HepG2 (cell line): ENCODE measurements around the gene CTSA. TPM values are rescaled to one million over a fixed set of nuclear protein-coding genes. Genes with fewer than 3 reads are reported as not detected.

Experiments
- BRCA1 ChIP-seq: sonication (generic); formaldehyde crosslinking; IDR thresholded peaks from 2 replicates; pipeline ENCODE4 v1.4.0; 2020; ENCODE audit warnings: missing genetic modification reagents
- DNMT3B ChIP-seq: conservative IDR thresholded peaks from 2 replicates; pipeline ENCODE4 v1.6.1; 2016; ENCODE audit warnings: missing biosample characterization, control low read depth
- E2F5 ChIP-seq: sonication (generic); formaldehyde crosslinking; conservative IDR thresholded peaks from 2 replicates; pipeline ENCODE4 v1.4.0; 2020; ENCODE audit warnings: missing genetic modification reagents
- EEA1 ChIP-seq: sonication (generic); formaldehyde crosslinking; IDR thresholded peaks from 2 replicates; pipeline ENCODE4 v1.5.1; 2020; ENCODE audit warnings: mild to moderate bottlenecking, missing genetic modification reagents, borderline replicate concordance
- JUNB ChIP-seq: sonication (generic); formaldehyde crosslinking; IDR thresholded peaks from 2 replicates; pipeline ENCODE4 v1.8.0; 2022; ENCODE audit warnings: missing genetic modification reagents, mild to moderate bottlenecking, borderline replicate concordance
- MED8 ChIP-seq: sonication (generic); formaldehyde crosslinking; IDR thresholded peaks from 2 replicates; pipeline ENCODE4 v1.8.1; 2023; ENCODE audit warnings: mild to moderate bottlenecking, missing genetic modification reagents; ENCODE audit not compliant: insufficient replicate concordance
- NFIC ChIP-seq: IDR thresholded peaks from 2 replicates; pipeline ENCODE4 v1.6.1; 2012; ENCODE audit warnings: mild to moderate bottlenecking, low read length, inconsistent platforms
- RAD51 ChIP-seq: fragments of 450-650 bp; IDR thresholded peaks from 2 replicates; pipeline ENCODE4 v1.6.1; 2016; ENCODE audit warnings: borderline replicate concordance
- RARG ChIP-seq: sonication (generic); formaldehyde crosslinking; IDR thresholded peaks from 2 replicates; pipeline ENCODE4 v1.4.0; 2020; ENCODE audit warnings: low read depth, mild to moderate bottlenecking, missing genetic modification reagents
- SNRNP70 ChIP-seq: fragments of 200-400 bp; formaldehyde crosslinking; IDR thresholded peaks from 2 replicates; pipeline ENCODE4 v1.6.1; 2017; ENCODE audit warnings: mild to moderate bottlenecking, low read depth, low read length, moderate library complexity
- SPEN ChIP-seq: sonication (generic); formaldehyde crosslinking; IDR thresholded peaks from 2 replicates; pipeline ENCODE4 v1.5.1; 2020; ENCODE audit warnings: low read depth, mild to moderate bottlenecking, missing genetic modification reagents
- SSRP1 ChIP-seq: IDR thresholded peaks from 2 replicates; pipeline ENCODE4 v1.6.1; 2016; ENCODE audit warnings: control low read depth
- THYN1 ChIP-seq: sonication (generic); formaldehyde crosslinking; IDR thresholded peaks from 2 replicates; pipeline ENCODE4 v1.8.1; 2023; ENCODE audit warnings: low read depth, mild to moderate bottlenecking, moderate library complexity, missing genetic modification reagents, borderline replicate concordance
- YEATS2 ChIP-seq: sonication (generic); formaldehyde crosslinking; IDR thresholded peaks from 2 replicates; pipeline ENCODE4 v1.4.0; 2020; ENCODE audit warnings: missing genetic modification reagents, borderline replicate concordance
- ZFP36L2 ChIP-seq: sonication (generic); formaldehyde crosslinking; IDR thresholded peaks from 2 replicates; pipeline ENCODE4 v1.4.0; 2020; ENCODE audit warnings: missing genetic modification reagents
- ZMYM4 ChIP-seq: sonication (generic); formaldehyde crosslinking; IDR thresholded peaks from 2 replicates; pipeline ENCODE4 v1.8.1; 2023; ENCODE audit warnings: mild to moderate bottlenecking, missing genetic modification reagents
- ZNF235 ChIP-seq: sonication (generic); formaldehyde crosslinking; IDR thresholded peaks from 2 replicates; pipeline ENCODE4 v1.8.1; 2023; ENCODE audit warnings: mild to moderate bottlenecking, missing genetic modification reagents, borderline replicate concordance
- ZNF547 ChIP-seq: sonication (generic); formaldehyde crosslinking; IDR thresholded peaks from 2 replicates; pipeline ENCODE4 v1.5.1; 2020; ENCODE audit warnings: mild to moderate bottlenecking, missing genetic modification reagents
- ZNF549 ChIP-seq: sonication (generic); formaldehyde crosslinking; IDR thresholded peaks from 2 replicates; pipeline ENCODE4 v1.5.0; 2020; ENCODE audit warnings: missing genetic modification reagents
- ZNF720 ChIP-seq: sonication (generic); formaldehyde crosslinking; IDR thresholded peaks from 2 replicates; pipeline ENCODE4 v1.4.0; 2020; ENCODE audit warnings: missing genetic modification reagents
- polyA plus RNA-seq, 8 experiments: library from polyadenylated mRNA; depleted of rRNA in 3 of 8; stranded (reverse) in 7 of 8; unstranded in 1 of 8; fragments of >200 nt; fragmentation: Illumina TruSeq in 4 of 8; extraction: Trizol in 4 of 8; gene quantifications; 2 replicates each; pipeline versions ENCODE4 v1.2.1 to v1.2.3, GENCODE V29; 2011 to 2016; ENCODE audit warnings: low read depth in 4 of 8, missing spikeins in 1 of 8, mixed read lengths in 1 of 8; ENCODE audit not compliant: insufficient read depth in 1 of 8
- total RNA-seq, 5 experiments: library from RNA; depleted of rRNA; stranded (reverse); fragments of >200 nt; fragmentation: Illumina TruSeq; extraction: Trizol; gene quantifications; 2 replicates each; pipeline ENCODE4 v1.2.3, GENCODE V29; 2016; ENCODE audit warnings: low read depth in 1 of 5
- TF ChIP-seq, protein P1 (sequence below): sonication (generic); formaldehyde crosslinking; IDR thresholded peaks from 2 replicates; pipeline ENCODE4 v1.9.0; 2021; ENCODE audit warnings: missing genetic modification reagents, mild to moderate bottlenecking, borderline replicate concordance
- TF ChIP-seq, protein P2 (sequence below): sonication (generic); formaldehyde crosslinking; IDR thresholded peaks from 2 replicates; pipeline ENCODE4 v1.8.0; 2022; ENCODE audit warnings: missing genetic modification reagents, mild to moderate bottlenecking, borderline replicate concordance
- TF ChIP-seq, protein P3 (sequence below): sonication (generic); formaldehyde crosslinking; IDR thresholded peaks from 2 replicates; pipeline ENCODE4 v1.5.0; 2020; ENCODE audit warnings: mild to moderate bottlenecking, missing genetic modification reagents

CTSA gene
- total and polyA plus RNA-seq, 2 of the 13 experiments (the other 11 are each of a cell fraction or from before 2014, with no cell fraction given): 202 to 231 TPM

- peak; percentile 79; the same call in 1 of the 2 replicates for TF ChIP-seq ZNF547 (CRISPR knock-in tag)
- peak; percentile 92 for TF ChIP-seq MED8 (CRISPR knock-in tag)
- TF ChIP-seq THYN1 (CRISPR knock-in tag): 0 out of 2 replicates have a peak, but pooled peaks have one; percentile 1
- TF ChIP-seq DNMT3B: peak; percentile 46
- TF ChIP-seq JUNB (CRISPR knock-in tag): no peak
- TF ChIP-seq E2F5 (CRISPR knock-in tag): peak; percentile 43
- 0 out of 2 replicates have a peak, but pooled peaks have one; percentile 4 for TF ChIP-seq EEA1
- no peak; the same call in 1 of the 2 replicates for TF ChIP-seq ZNF235 (CRISPR knock-in tag)
- 0 out of 2 replicates have a peak, but pooled peaks have one; percentile 31 for TF ChIP-seq SSRP1 (CRISPR knock-in tag)
- peak; percentile 73 for TF ChIP-seq ZMYM4 (CRISPR knock-in tag)
- TF ChIP-seq NFIC: no peak
- TF ChIP-seq RAD51: no peak
- TF ChIP-seq SPEN: peak; percentile 46; the same call in 1 of the 2 replicates
- TF ChIP-seq, protein P1, sequence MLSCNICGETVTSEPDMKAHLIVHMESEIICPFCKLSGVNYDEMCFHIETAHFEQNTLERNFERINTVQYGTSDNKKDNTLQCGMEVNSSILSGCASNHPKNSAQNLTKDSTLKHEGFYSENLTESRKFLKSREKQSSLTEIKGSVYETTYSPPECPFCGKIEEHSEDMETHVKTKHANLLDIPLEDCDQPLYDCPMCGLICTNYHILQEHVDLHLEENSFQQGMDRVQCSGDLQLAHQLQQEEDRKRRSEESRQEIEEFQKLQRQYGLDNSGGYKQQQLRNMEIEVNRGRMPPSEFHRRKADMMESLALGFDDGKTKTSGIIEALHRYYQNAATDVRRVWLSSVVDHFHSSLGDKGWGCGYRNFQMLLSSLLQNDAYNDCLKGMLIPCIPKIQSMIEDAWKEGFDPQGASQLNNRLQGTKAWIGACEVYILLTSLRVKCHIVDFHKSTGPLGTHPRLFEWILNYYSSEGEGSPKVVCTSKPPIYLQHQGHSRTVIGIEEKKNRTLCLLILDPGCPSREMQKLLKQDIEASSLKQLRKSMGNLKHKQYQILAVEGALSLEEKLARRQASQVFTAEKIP (CRISPR knock-in tag): no peak
- no peak; the same call in 1 of the 2 replicates for TF ChIP-seq ZNF720 (CRISPR knock-in tag)
- TF ChIP-seq RARG (CRISPR knock-in tag): no peak; the same call in 1 of the 2 replicates
- TF ChIP-seq, protein P2, sequence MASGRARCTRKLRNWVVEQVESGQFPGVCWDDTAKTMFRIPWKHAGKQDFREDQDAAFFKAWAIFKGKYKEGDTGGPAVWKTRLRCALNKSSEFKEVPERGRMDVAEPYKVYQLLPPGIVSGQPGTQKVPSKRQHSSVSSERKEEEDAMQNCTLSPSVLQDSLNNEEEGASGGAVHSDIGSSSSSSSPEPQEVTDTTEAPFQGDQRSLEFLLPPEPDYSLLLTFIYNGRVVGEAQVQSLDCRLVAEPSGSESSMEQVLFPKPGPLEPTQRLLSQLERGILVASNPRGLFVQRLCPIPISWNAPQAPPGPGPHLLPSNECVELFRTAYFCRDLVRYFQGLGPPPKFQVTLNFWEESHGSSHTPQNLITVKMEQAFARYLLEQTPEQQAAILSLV: peak; percentile 52
- TF ChIP-seq YEATS2: peak; percentile 92
- TF ChIP-seq, protein P3, sequence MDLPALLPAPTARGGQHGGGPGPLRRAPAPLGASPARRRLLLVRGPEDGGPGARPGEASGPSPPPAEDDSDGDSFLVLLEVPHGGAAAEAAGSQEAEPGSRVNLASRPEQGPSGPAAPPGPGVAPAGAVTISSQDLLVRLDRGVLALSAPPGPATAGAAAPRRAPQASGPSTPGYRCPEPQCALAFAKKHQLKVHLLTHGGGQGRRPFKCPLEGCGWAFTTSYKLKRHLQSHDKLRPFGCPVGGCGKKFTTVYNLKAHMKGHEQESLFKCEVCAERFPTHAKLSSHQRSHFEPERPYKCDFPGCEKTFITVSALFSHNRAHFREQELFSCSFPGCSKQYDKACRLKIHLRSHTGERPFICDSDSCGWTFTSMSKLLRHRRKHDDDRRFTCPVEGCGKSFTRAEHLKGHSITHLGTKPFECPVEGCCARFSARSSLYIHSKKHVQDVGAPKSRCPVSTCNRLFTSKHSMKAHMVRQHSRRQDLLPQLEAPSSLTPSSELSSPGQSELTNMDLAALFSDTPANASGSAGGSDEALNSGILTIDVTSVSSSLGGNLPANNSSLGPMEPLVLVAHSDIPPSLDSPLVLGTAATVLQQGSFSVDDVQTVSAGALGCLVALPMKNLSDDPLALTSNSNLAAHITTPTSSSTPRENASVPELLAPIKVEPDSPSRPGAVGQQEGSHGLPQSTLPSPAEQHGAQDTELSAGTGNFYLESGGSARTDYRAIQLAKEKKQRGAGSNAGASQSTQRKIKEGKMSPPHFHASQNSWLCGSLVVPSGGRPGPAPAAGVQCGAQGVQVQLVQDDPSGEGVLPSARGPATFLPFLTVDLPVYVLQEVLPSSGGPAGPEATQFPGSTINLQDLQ (CRISPR knock-in tag): no peak
- TF ChIP-seq ZFP36L2 (CRISPR knock-in tag): no peak
- peak; percentile 90; the same call in 1 of the 2 replicates for TF ChIP-seq BRCA1 (CRISPR knock-in tag)
- TF ChIP-seq SNRNP70: no peak
- TF ChIP-seq ZNF549 (CRISPR knock-in tag): no peak; the same call in 1 of the 2 replicates
These were observed 804 bp upstream of the CTSA start (continued) for GRCh38 chr20:45890077-45890984.
